Measurements from ENCODE around the gene GFRA4.

The GFRA4 gene, protein sequence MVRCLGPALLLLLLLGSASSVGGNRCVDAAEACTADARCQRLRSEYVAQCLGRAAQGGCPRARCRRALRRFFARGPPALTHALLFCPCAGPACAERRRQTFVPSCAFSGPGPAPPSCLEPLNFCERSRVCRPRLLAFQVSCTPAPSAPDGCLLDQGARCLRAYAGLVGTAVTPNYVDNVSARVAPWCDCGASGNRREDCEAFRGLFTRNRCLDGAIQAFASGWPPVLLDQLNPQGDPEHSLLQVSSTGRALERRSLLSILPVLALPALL

GRCh38 chr20:3663031-3663701 is at the start of gene GFRA4:
GFRA4 (minus strand) TSS chr20:3663399; CDS start chr20:3663399, 0 bp downstream.
- peaks cover 15 to 23% of the 10 kb centered on the region in 2 donors for H3K4me1 Mint-ChIP-seq
- DNase-seq: no peak
- H3K27me3 Mint-ChIP-seq: peaks cover 33 to 36% of the 10 kb centered on the region in 2 donors
- H3K36me3 Mint-ChIP-seq: no peaks in the 10 kb centered on the region
- H3K27ac Mint-ChIP-seq: no peak within 1 kb of the TSS
- H3K9me3 Mint-ChIP-seq: no peaks in the 10 kb centered on the region
- ATAC-seq (replicated peaks): no peak
- no peak within 1 kb of the TSS for H3K4me3 Mint-ChIP-seq

- no peak within 1 kb of the TSS for H3K4me3 Mint-ChIP-seq
Observed at GRCh38 chr20:3712279-3712873, 49.2 kb upstream of the GFRA4 start, which contains the start of gene SIGLEC1. SIGLEC1 (minus strand) TSS chr20:3712600; CDS start chr20:3707128, 5,472 bp downstream.

GRCh38 chr20:3711484-3711941 is 48.3 kb upstream of the GFRA4 start:
- peaks cover 11 to 23% of the 10 kb centered on the region in 2 donors for H3K27me3 Mint-ChIP-seq
- H3K36me3 Mint-ChIP-seq: no peaks in the 10 kb centered on the region
- no peak overlapping the region for H3K4me3 Mint-ChIP-seq
- H3K9me3 Mint-ChIP-seq: no peaks in the 10 kb centered on the region
- H3K4me1 Mint-ChIP-seq: peaks cover 0 to 4% of the 10 kb centered on the region in 2 donors
- H3K27ac Mint-ChIP-seq: no peak overlapping the region
- DNase-seq (no peak), ATAC-seq (replicated peaks) (no peak)

More at GRCh38 chr20:3712279-3712873, 49.2 kb upstream of the GFRA4 start, which contains the start of gene SIGLEC1:
- Mint-ChIP-seq H3K27me3 (peaks cover 11 to 24% of the 10 kb centered on the region in 2 donors), H3K9me3 (no peaks in the 10 kb centered on the region), H3K27ac (no peak within 1 kb of the TSS), H3K4me1 (peaks cover 0 to 4% of the 10 kb centered on the region in 2 donors), H3K36me3 (no peaks in the 10 kb centered on the region)
- ATAC-seq (replicated peaks) (no peak), DNase-seq (no peak)

- H3K36me3 Mint-ChIP-seq: no peaks in the 10 kb centered on the region
- no peak overlapping the region for H3K4me3 Mint-ChIP-seq
- DNase-seq (peak; percentile 41), ATAC-seq (replicated peaks) (peak; percentile 64 to 66)
- H3K27ac Mint-ChIP-seq: no peak overlapping the region
- H3K4me1 Mint-ChIP-seq: peaks cover 0 to 4% of the 10 kb centered on the region in 2 donors
- peaks cover 11 to 29% of the 10 kb centered on the region in 2 donors for H3K27me3 Mint-ChIP-seq
- no peaks in the 10 kb centered on the region for H3K9me3 Mint-ChIP-seq
Observed at GRCh38 chr20:3710703-3711483, 47.7 kb upstream of the GFRA4 start.

DNA sequence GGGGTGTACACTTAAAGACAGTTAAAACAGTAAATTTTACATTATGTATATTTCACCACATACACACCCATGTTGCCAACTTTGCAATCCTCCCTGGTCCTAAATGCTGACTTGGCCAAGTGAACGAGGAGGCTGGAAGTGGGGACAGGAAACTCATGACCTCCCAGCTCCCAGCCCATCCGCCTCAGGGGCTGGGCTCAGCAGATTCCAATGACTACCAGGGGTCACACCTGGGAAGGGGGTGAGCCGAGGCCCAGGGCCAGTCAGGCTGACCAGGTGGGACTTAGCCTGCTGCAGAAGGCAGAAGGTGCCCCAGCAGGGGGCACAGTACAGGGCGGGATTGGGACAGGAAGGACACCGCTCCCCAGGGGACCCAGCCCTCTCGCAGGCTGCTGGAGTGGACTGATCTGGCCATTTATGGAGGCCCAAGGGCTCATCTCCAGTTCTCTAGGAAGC is 46.8 kb upstream of the GFRA4 start:
- Mint-ChIP-seq H3K36me3 (no peaks in the 10 kb centered on the region), H3K9me3 (no peaks in the 10 kb centered on the region), H3K27ac (no peak overlapping the region), H3K4me1 (peaks cover 0 to 4% of the 10 kb centered on the region in 2 donors), H3K4me3 (no peak overlapping the region), H3K27me3 (peaks cover 11 to 37% of the 10 kb centered on the region in 2 donors)
- ATAC-seq (replicated peaks): no peak
- DNase-seq: no peak

DNA sequence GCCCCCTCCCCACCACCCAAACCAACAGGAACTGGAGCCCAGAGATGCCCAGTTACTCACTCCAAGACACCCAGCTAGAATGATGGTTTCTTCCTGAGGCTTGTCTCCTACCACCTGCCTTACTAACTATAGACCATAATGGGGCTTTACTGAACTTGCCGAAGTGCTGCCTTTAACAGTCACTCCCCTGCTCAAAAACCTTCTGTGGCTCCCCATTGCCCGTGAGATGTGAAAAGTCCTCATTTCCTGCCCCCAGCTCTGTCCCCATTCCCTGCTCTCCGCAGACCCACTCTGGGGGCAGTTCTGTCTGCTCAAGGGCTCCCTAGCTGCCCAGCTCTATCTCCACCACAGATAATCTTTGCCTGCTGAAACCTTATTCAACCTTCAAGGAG is 44.3 kb upstream of the GFRA4 start:
- H3K27me3 Mint-ChIP-seq: peaks cover 15 to 47% of the 10 kb centered on the region in 2 donors
- no peak overlapping the region for H3K27ac Mint-ChIP-seq
- H3K4me1 Mint-ChIP-seq: peaks cover 0 to 4% of the 10 kb centered on the region in 2 donors
- no peak for DNase-seq
- H3K36me3 Mint-ChIP-seq: no peaks in the 10 kb centered on the region
- no peak for ATAC-seq (replicated peaks)
- no peaks in the 10 kb centered on the region for H3K9me3 Mint-ChIP-seq
- H3K4me3 Mint-ChIP-seq: no peak overlapping the region

DNA sequence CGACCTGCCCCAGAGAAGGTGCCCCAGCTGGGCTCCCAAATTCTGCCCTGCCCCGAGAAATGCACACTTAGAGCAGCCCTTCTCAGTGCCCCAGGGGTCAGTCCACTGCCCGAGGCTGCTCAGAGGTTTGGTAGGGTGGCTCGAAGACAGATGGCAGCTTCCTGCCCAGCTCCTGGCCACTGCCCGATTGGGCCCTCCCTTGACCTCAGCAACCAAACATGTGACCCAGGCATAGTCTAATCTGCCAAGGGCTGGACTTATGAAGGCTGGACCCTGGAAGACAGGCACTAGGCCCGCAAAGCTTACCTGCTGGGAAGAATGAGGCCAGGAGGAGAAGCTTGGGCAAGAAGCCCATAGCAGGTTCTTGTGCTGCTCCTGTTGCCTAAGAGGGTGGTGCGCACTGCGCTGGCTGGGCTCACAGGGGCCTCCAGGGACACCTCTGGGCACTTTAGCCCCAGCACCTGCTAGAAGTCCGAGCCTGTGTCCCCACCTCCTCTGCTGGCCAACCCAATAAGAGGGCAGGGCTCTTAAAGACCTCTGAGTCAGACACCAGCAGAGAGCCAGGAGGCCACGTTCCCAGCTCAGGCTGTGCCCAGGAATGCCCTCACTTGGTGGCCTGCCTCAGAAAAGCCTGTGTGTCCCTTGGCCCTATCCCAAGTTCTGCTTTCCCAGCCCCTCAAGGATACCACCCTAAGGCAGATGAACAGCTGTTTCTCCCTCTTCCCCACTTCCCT is 43.7 kb upstream of the GFRA4 start:
- ATAC-seq (replicated peaks): no peak
- Mint-ChIP-seq H3K27ac (no peak overlapping the region), H3K9me3 (no peaks in the 10 kb centered on the region), H3K4me1 (peaks cover 0 to 4% of the 10 kb centered on the region in 2 donors), H3K27me3 (peaks cover 12 to 43% of the 10 kb centered on the region in 2 donors), H3K4me3 (no peak overlapping the region), H3K36me3 (no peaks in the 10 kb centered on the region)
- no peak for DNase-seq

DNA sequence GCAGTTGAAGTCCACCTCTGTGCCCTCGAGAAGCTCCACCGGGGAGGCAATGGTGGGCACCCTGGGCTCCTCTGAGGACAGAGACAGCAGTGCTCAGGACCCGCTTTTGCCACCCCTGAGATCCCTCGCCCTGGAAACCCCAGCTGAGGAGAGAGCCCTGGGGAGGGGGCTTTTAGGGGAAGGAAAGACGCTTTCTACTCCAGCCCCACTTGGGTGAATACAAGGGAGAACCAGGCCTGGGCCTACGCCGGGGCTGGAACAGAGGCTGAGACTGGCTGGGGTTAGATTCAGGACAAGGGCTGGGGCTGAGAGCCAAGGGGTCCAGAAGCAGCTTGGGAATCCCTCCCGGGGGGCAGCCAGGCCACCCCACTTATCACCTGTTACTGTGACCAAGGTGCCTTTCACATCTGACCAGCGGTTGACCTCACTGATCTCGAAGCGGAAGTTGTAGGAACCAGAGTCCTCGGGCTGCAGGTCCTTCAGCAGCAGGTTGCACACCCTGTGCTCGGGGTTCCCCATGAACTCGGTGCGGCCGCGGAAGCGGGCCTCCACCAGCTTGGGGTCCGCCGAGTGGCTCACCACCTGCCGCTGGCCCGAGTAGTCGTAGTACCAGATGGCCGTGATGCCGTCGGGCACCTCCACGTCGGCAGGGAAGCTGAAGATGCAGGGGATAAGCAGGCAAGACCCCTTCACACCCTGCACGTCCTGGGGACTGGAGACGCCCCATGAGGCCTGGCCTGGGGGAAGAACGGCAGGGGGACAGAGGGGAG is 43.0 kb upstream of the GFRA4 start:
- Mint-ChIP-seq H3K36me3 (no peaks in the 10 kb centered on the region), H3K27ac (no peak overlapping the region), H3K4me1 (peaks cover 0 to under 1% of the 10 kb centered on the region in 2 donors), H3K27me3 (peaks cover 4 to 35% of the 10 kb centered on the region in 2 donors), H3K4me3 (no peak overlapping the region), H3K9me3 (no peaks in the 10 kb centered on the region)
- no peak for DNase-seq
- no peak for ATAC-seq (replicated peaks)

- ATAC-seq (replicated peaks): no peak
- Mint-ChIP-seq H3K27ac (no peak overlapping the region), H3K36me3 (no peaks in the 10 kb centered on the region), H3K9me3 (no peaks in the 10 kb centered on the region), H3K4me1 (no peaks in the 10 kb centered on the region), H3K27me3 (peaks cover 4 to 34% of the 10 kb centered on the region in 2 donors), H3K4me3 (no peak overlapping the region)
- no peak for DNase-seq
Observed at GRCh38 chr20:3705491-3705969, 42.3 kb upstream of the GFRA4 start.

DNA sequence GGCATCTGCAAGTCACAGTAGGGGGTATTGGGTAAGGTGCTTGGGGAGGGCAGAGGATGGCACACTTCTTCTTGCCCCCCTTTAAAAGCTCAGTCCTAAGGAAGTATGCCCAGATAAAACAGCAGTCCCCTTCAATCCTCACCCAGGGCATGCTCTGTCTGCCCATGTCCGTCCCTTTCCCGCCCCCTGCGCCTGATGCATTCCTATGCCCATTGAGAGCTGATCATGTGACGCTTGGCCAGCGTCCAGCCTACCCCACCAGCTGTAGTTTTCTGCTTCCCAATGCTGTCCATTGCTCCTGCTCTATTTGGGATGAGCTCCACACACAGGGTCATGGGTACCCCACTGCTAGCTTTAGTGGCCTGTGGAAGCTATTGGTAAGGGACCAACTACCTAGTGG is 40.9 kb upstream of the GFRA4 start:
- peak overlapping the region; percentile 26 for H3K27ac Mint-ChIP-seq

GRCh38 chr20:3702611-3703391 is 39.6 kb upstream of the GFRA4 start:
- Mint-ChIP-seq H3K36me3 (no peaks in the 10 kb centered on the region), H3K4me3 (no peak overlapping the region), H3K9me3 (no peaks in the 10 kb centered on the region), H3K4me1 (no peaks in the 10 kb centered on the region), H3K27me3 (peaks cover 4 to 32% of the 10 kb centered on the region in 2 donors), H3K27ac (no peak overlapping the region)
- DNase-seq: no peak
- ATAC-seq (replicated peaks): no peak

More for the DNA sequence above, 40.9 kb upstream of the GFRA4 start:
- ATAC-seq (replicated peaks): no peak
- peaks cover 4 to 34% of the 10 kb centered on the region in 2 donors for H3K27me3 Mint-ChIP-seq
- H3K4me1 Mint-ChIP-seq: no peaks in the 10 kb centered on the region
- H3K9me3 Mint-ChIP-seq: no peaks in the 10 kb centered on the region
- DNase-seq: no peak
- H3K36me3 Mint-ChIP-seq: no peaks in the 10 kb centered on the region
- no peak overlapping the region for H3K4me3 Mint-ChIP-seq
